ENCODE measurements around the gene MYRIP. TPM values are rescaled to one million over a fixed set of nuclear protein-coding genes. Genes with fewer than 3 reads are reported as not detected.

The MYRIP gene
- total RNA-seq, 1 donor from 2014 or later, result 1.0 TPM

DNA sequence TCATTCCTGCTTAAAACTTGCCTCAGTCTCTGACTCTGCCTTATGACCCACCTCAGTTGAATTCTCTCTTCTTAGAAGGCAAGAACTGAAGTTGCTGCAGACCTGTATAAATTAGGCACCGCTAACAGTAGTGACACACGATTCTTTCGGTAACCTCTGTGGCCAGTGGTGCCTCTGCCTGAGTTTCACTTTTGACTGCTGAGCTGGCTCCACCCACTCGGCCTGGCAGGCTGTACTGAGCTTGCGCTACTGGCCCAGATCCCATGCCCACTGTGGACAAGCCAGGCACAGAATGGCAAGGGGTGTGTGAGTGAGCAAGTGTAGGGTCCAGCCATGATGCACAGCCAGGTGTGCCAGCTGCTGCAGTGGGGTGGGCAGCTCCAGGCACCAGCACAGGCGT, 481.0 kb downstream of the MYRIP start:
- H3K9me3 ChIP-seq (ENCODE audit: control insufficient read depth in 3 of 3, low read length in 3 of 3), result no peaks in the 10 kb centered on the region
- H3K36me3 ChIP-seq (ENCODE audit: control insufficient read depth in 3 of 3, insufficient read depth in 3 of 3, low read length in 3 of 3), result peaks cover 3 to 8% (median 4%) of the 10 kb centered on the region in 3 donors
- H3K27ac ChIP-seq (ENCODE audit: low read depth, low read length), result no peak overlapping the region
- no peak overlapping the region for H3K4me3 ChIP-seq (ENCODE audit: low read length in 3 of 3)
- no peaks in the 10 kb centered on the region for H3K27me3 ChIP-seq (ENCODE audit: control insufficient read depth in 3 of 3, insufficient read depth in 3 of 3, low read length in 3 of 3)
- H3K9ac ChIP-seq (ENCODE audit: low read depth in 1 of 3, low read length in 3 of 3), result no peak overlapping the region
- peaks cover 0 to 3% (median 0%) of the 10 kb centered on the region in 3 donors for H3K4me1 ChIP-seq (ENCODE audit: control insufficient read depth in 3 of 3, insufficient read depth in 3 of 3, low read length in 3 of 3)

GRCh38 chr3:40291471-40291870, 482.1 kb downstream of the MYRIP start:
- H3K4me3 ChIP-seq (ENCODE audit: low read length in 3 of 3), result no peak overlapping the region
- peaks cover 0 to 3% (median 0%) of the 10 kb centered on the region in 3 donors for H3K4me1 ChIP-seq (ENCODE audit: control insufficient read depth in 3 of 3, insufficient read depth in 3 of 3, low read length in 3 of 3)
- no peak overlapping the region for H3K27ac ChIP-seq (ENCODE audit: low read depth, low read length)
- no peaks in the 10 kb centered on the region for H3K9me3 ChIP-seq (ENCODE audit: control insufficient read depth in 3 of 3, low read length in 3 of 3)
- H3K27me3 ChIP-seq (ENCODE audit: control insufficient read depth in 3 of 3, insufficient read depth in 3 of 3, low read length in 3 of 3), result no peaks in the 10 kb centered on the region
- H3K9ac ChIP-seq (ENCODE audit: low read depth in 1 of 3, low read length in 3 of 3), result no peak overlapping the region
- peaks cover 3 to 8% (median 4%) of the 10 kb centered on the region in 3 donors for H3K36me3 ChIP-seq (ENCODE audit: control insufficient read depth in 3 of 3, insufficient read depth in 3 of 3, low read length in 3 of 3)

GRCh38 chr3:40292637-40293349, 483.4 kb downstream of the MYRIP start:
- no peaks in the 10 kb centered on the region for H3K27me3 ChIP-seq (ENCODE audit: control insufficient read depth in 3 of 3, insufficient read depth in 3 of 3, low read length in 3 of 3)
- peak overlapping the region; percentile 45 for H3K27ac ChIP-seq (ENCODE audit: low read depth, low read length)

GRCh38 chr3:40294434-40294833, 485.0 kb downstream of the MYRIP start:
- H3K36me3 ChIP-seq (ENCODE audit: control insufficient read depth in 3 of 3, insufficient read depth in 3 of 3, low read length in 3 of 3), result peaks cover 4 to 8% (median 7%) of the 10 kb centered on the region in 3 donors
- no peak overlapping the region for H3K4me3 ChIP-seq (ENCODE audit: low read length in 3 of 3)
- H3K27me3 ChIP-seq (ENCODE audit: control insufficient read depth in 3 of 3, insufficient read depth in 3 of 3, low read length in 3 of 3), result no peaks in the 10 kb centered on the region
- H3K9me3 ChIP-seq (ENCODE audit: control insufficient read depth in 3 of 3, low read length in 3 of 3), result no peaks in the 10 kb centered on the region
- H3K9ac ChIP-seq (ENCODE audit: low read depth in 1 of 3, low read length in 3 of 3), result no peak overlapping the region
- H3K27ac ChIP-seq (ENCODE audit: low read depth, low read length), result no peak overlapping the region
- peaks cover 0 to 3% (median 3%) of the 10 kb centered on the region in 3 donors for H3K4me1 ChIP-seq (ENCODE audit: control insufficient read depth in 3 of 3, insufficient read depth in 3 of 3, low read length in 3 of 3)

More at GRCh38 chr3:40292637-40293349, 483.4 kb downstream of the MYRIP start:
- Histone ChIP-seq H3K4me3 (ENCODE audit: low read length in 3 of 3) (no peak overlapping the region), H3K9ac (ENCODE audit: low read depth in 1 of 3, low read length in 3 of 3) (no peak overlapping the region), H3K9me3 (ENCODE audit: control insufficient read depth in 3 of 3, low read length in 3 of 3) (no peaks in the 10 kb centered on the region), H3K36me3 (ENCODE audit: control insufficient read depth in 3 of 3, insufficient read depth in 3 of 3, low read length in 3 of 3) (peaks cover 4 to 8% (median 5%) of the 10 kb centered on the region in 3 donors), H3K4me1 (ENCODE audit: control insufficient read depth in 3 of 3, insufficient read depth in 3 of 3, low read length in 3 of 3) (peaks cover 0 to 3% (median 0%) of the 10 kb centered on the region in 3 donors)

DNA sequence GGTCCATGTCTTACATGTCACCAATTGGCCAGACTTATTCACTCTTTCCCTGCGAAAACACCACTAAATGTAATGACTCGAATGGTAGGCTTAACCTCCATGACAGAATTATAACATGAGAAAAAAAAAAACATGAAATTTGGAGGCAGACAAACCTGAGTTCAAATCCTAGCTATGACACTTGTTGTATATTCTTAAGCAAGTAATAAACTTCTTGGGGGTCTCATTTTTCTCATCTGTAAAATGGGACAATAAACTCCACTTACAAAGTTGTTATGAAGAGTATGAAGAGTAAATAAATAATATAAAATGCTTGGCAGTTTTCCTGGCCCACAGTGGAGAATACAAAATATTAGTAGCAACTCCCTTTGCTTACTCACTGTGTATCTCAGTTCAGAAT, 488.7 kb downstream of the MYRIP start:
- Histone ChIP-seq H3K27ac (ENCODE audit: low read depth, low read length) (no peak overlapping the region), H3K27me3 (ENCODE audit: control insufficient read depth in 3 of 3, insufficient read depth in 3 of 3, low read length in 3 of 3) (no peaks in the 10 kb centered on the region), H3K4me1 (ENCODE audit: control insufficient read depth in 3 of 3, insufficient read depth in 3 of 3, low read length in 3 of 3) (peaks cover 8 to 9% (median 8%) of the 10 kb centered on the region in 3 donors), H3K9ac (ENCODE audit: low read depth in 1 of 3, low read length in 3 of 3) (no peak overlapping the region), H3K9me3 (ENCODE audit: control insufficient read depth in 3 of 3, low read length in 3 of 3) (no peaks in the 10 kb centered on the region), H3K4me3 (ENCODE audit: low read length in 3 of 3) (no peak overlapping the region), H3K36me3 (ENCODE audit: control insufficient read depth in 3 of 3, insufficient read depth in 3 of 3, low read length in 3 of 3) (peaks cover 4 to 15% (median 6%) of the 10 kb centered on the region in 3 donors)

DNA sequence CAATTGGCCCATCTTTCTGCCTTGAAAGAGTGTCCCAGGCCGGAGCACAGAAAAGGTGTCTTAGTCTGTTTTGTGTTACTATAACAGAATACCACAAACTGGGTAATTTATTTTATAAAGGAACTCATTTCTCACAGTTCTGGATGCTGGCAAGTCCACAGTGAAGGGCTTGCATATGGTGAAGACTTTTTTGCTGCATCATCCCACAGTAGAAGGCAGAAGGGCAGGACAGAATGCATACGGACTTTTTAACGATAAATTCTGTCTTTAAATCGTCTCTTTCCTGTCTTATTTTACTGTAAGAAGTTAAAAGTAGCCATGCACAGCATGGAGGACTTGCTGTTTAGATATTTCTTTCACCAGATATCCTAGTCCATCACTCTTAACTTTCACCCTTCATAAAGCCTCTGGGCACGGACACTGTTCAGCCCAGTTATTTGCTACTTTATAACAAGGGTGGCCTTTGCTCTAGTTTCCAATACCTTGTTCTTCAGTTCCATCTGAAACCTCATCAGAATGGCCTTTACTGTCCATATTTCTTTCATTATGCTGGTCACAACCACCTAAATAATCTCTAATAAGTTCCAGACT, 489.8 kb downstream of the MYRIP start:
- Histone ChIP-seq H3K27ac (ENCODE audit: low read depth, low read length) (peak overlapping the region; percentile 4), H3K9ac (ENCODE audit: low read depth in 1 of 3, low read length in 3 of 3) (no peak overlapping the region), H3K9me3 (ENCODE audit: control insufficient read depth in 3 of 3, low read length in 3 of 3) (no peaks in the 10 kb centered on the region), H3K4me3 (ENCODE audit: low read length in 3 of 3) (no peak overlapping the region), H3K4me1 (ENCODE audit: control insufficient read depth in 3 of 3, insufficient read depth in 3 of 3, low read length in 3 of 3) (peaks cover 8 to 20% (median 18%) of the 10 kb centered on the region in 3 donors), H3K27me3 (ENCODE audit: control insufficient read depth in 3 of 3, insufficient read depth in 3 of 3, low read length in 3 of 3) (no peaks in the 10 kb centered on the region), H3K36me3 (ENCODE audit: control insufficient read depth in 3 of 3, insufficient read depth in 3 of 3, low read length in 3 of 3) (peaks cover 4 to 15% (median 6%) of the 10 kb centered on the region in 3 donors)

GRCh38 chr3:40299721-40300335, 490.4 kb downstream of the MYRIP start:
- H3K27ac ChIP-seq (ENCODE audit: low read depth, low read length), result peak overlapping the region; percentile 4
- H3K36me3 ChIP-seq (ENCODE audit: control insufficient read depth in 3 of 3, insufficient read depth in 3 of 3, low read length in 3 of 3), result peaks cover under 1 to 11% (median 6%) of the 10 kb centered on the region in 3 donors
- peaks cover 8 to 24% (median 20%) of the 10 kb centered on the region in 3 donors for H3K4me1 ChIP-seq (ENCODE audit: control insufficient read depth in 3 of 3, insufficient read depth in 3 of 3, low read length in 3 of 3)
- H3K9ac ChIP-seq (ENCODE audit: low read depth in 1 of 3, low read length in 3 of 3), result no peak overlapping the region
- no peaks in the 10 kb centered on the region for H3K9me3 ChIP-seq (ENCODE audit: control insufficient read depth in 3 of 3, low read length in 3 of 3)
- no peak overlapping the region for H3K4me3 ChIP-seq (ENCODE audit: low read length in 3 of 3)
- H3K27me3 ChIP-seq (ENCODE audit: control insufficient read depth in 3 of 3, insufficient read depth in 3 of 3, low read length in 3 of 3), result no peaks in the 10 kb centered on the region

- Histone ChIP-seq H3K9me3 (ENCODE audit: control insufficient read depth in 3 of 3, low read length in 3 of 3) (no peaks in the 10 kb centered on the region), H3K36me3 (ENCODE audit: control insufficient read depth in 3 of 3, insufficient read depth in 3 of 3, low read length in 3 of 3) (peaks cover 0 to 10% (median 5%) of the 10 kb centered on the region in 3 donors), H3K4me3 (ENCODE audit: low read length in 3 of 3) (no peak overlapping the region), H3K9ac (ENCODE audit: low read depth in 1 of 3, low read length in 3 of 3) (no peak overlapping the region), H3K27ac (ENCODE audit: low read depth, low read length) (no peak overlapping the region), H3K27me3 (ENCODE audit: control insufficient read depth in 3 of 3, insufficient read depth in 3 of 3, low read length in 3 of 3) (no peaks in the 10 kb centered on the region), H3K4me1 (ENCODE audit: control insufficient read depth in 3 of 3, insufficient read depth in 3 of 3, low read length in 3 of 3) (peaks cover 8 to 24% (median 20%) of the 10 kb centered on the region in 3 donors)
Measured at GRCh38 chr3:40302784-40303183, 493.4 kb downstream of the MYRIP start.

GRCh38 chr3:40304352-40304751, 494.9 kb downstream of the MYRIP start:
- H3K27ac ChIP-seq (ENCODE audit: low read depth, low read length), result peak overlapping the region; percentile 38

GRCh38 chr3:40306336-40306735, 496.9 kb downstream of the MYRIP start:
- Histone ChIP-seq H3K27me3 (ENCODE audit: control insufficient read depth in 3 of 3, insufficient read depth in 3 of 3, low read length in 3 of 3) (no peaks in the 10 kb centered on the region), H3K4me3 (ENCODE audit: low read length in 3 of 3) (no peak overlapping the region), H3K4me1 (ENCODE audit: control insufficient read depth in 3 of 3, insufficient read depth in 3 of 3, low read length in 3 of 3) (peaks cover 13 to 31% (median 25%) of the 10 kb centered on the region in 3 donors), H3K9me3 (ENCODE audit: control insufficient read depth in 3 of 3, low read length in 3 of 3) (no peaks in the 10 kb centered on the region), H3K27ac (ENCODE audit: low read depth, low read length) (no peak overlapping the region), H3K36me3 (ENCODE audit: control insufficient read depth in 3 of 3, insufficient read depth in 3 of 3, low read length in 3 of 3) (peaks cover 0 to 4% (median 3%) of the 10 kb centered on the region in 3 donors), H3K9ac (ENCODE audit: low read depth in 1 of 3, low read length in 3 of 3) (no peak overlapping the region)

More at GRCh38 chr3:40304352-40304751, 494.9 kb downstream of the MYRIP start:
- H3K36me3 ChIP-seq (ENCODE audit: control insufficient read depth in 3 of 3, insufficient read depth in 3 of 3, low read length in 3 of 3), result peaks cover 0 to 10% (median 3%) of the 10 kb centered on the region in 3 donors
- no peaks in the 10 kb centered on the region for H3K27me3 ChIP-seq (ENCODE audit: control insufficient read depth in 3 of 3, insufficient read depth in 3 of 3, low read length in 3 of 3)
- no peak overlapping the region for H3K4me3 ChIP-seq (ENCODE audit: low read length in 3 of 3)
- peaks cover 13 to 27% (median 26%) of the 10 kb centered on the region in 3 donors for H3K4me1 ChIP-seq (ENCODE audit: control insufficient read depth in 3 of 3, insufficient read depth in 3 of 3, low read length in 3 of 3)
- no peak overlapping the region for H3K9ac ChIP-seq (ENCODE audit: low read depth in 1 of 3, low read length in 3 of 3)
- H3K9me3 ChIP-seq (ENCODE audit: control insufficient read depth in 3 of 3, low read length in 3 of 3), result no peaks in the 10 kb centered on the region
